Epithelial cell of esophagus (primary cell): Measurements from ENCODE around the gene PARD3B.

ENCODE experiments used
- DNase-seq: peaks from one replicate; pipeline ENCODE4 v3.0.0; 2010; ENCODE audit warnings: low read depth
- H3K4me3 ChIP-seq: 2 replicates; pipeline ENCODE4 v1.5.1; 2011; ENCODE audit warnings: mild to moderate bottlenecking, low read length, control low read depth
- TF ChIP-seq, protein P1 (sequence below): IDR thresholded peaks from 2 replicates; pipeline ENCODE4 v1.5.1; 2011; ENCODE audit warnings: low read depth, mild to moderate bottlenecking, low read length, control low read depth, inconsistent platforms; ENCODE audit not compliant: insufficient read depth; ENCODE audit errors: missing control alignments

Gene PARD3B

DNA sequence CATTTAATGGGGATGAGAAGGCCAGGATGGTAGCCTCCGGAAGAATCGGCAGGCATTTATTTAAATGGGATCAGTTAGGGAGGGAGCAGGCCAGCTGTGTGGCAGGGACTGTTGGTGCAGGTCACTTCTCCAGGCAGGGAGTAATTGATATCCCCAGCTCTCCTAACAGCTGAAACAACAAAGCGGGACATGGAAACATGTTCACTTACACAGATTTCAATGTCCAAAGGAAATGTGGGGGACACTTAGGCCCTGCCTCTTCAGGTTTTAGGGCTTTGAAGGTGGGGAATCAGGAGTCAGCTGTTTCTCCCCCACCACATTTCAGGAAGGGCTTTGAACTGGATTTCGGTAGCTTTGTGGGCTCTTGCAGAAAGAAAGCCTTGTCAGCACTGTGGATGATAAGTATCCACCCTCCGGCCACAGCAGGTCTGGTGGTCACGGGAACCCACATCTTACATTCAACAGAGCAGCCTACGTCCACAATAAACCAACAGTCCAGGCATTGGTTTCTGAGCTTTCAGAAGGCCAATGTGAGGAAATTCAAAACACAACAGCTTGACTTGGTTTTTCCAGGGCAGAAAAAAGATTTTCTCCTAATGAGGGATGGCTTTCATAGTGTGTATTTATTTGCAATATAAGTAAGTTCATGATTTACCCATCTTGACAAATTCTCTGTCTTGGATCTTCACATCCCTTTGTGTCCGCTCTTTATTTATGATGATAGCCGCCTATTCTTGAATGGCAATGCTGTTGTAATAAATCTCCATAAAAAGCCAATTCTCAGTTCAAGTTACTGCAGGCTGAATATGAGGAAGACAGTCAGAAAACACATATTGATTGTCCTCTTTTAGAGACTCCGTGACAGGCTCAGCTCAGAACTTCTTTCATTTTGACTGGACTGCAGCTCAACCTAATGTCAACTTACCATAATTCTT is 1040.4 kb downstream of the PARD3B start:
- H3K4me3 ChIP-seq = no peak overlapping the region
- no peak for DNase-seq
- TF ChIP-seq, protein P1, sequence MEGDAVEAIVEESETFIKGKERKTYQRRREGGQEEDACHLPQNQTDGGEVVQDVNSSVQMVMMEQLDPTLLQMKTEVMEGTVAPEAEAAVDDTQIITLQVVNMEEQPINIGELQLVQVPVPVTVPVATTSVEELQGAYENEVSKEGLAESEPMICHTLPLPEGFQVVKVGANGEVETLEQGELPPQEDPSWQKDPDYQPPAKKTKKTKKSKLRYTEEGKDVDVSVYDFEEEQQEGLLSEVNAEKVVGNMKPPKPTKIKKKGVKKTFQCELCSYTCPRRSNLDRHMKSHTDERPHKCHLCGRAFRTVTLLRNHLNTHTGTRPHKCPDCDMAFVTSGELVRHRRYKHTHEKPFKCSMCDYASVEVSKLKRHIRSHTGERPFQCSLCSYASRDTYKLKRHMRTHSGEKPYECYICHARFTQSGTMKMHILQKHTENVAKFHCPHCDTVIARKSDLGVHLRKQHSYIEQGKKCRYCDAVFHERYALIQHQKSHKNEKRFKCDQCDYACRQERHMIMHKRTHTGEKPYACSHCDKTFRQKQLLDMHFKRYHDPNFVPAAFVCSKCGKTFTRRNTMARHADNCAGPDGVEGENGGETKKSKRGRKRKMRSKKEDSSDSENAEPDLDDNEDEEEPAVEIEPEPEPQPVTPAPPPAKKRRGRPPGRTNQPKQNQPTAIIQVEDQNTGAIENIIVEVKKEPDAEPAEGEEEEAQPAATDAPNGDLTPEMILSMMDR = no peak

DNA sequence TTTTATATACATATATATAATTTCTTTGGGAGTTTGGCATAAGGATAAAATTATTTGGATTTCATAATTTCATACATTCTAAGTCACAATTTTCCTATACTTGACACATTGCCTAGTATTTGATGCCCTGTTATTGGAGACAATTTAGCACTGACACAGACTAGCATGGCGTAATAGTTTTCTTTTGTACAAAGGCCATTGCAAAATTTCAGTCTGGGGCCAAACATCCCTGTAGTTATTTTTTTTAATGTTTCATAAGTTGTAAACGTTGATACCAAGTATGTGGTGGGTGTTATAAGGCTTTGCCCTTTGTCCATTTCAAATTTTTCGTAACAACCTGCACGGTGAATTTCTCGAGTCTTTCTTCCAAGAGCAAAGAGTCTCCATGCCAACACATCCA is 1041.4 kb downstream of the PARD3B start:
- H3K4me3 ChIP-seq = no peak overlapping the region
- TF ChIP-seq, protein P1 = no peak
- DNase-seq = peak; percentile 11

DNA sequence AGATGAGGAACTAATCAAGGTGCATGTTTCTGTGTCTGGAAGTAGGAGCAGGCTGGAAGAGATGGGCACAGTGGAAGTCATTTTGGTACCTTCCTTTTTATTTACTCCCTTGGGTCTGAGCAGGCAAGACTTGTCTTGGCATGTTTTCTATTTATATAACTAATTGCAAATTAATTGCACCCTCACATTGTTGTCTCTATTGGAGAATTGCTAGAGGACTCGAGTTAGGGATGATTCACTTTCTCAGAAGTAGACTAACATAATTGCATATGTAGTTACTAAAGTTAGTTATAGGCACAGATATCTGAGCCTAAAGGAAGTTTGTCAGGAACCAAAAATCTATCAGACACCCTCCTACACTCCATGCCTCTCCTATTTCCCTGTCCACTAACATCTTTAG is 1044.2 kb downstream of the PARD3B start:
- H3K4me3 ChIP-seq = no peak overlapping the region
- peak; percentile 35 for DNase-seq

DNA sequence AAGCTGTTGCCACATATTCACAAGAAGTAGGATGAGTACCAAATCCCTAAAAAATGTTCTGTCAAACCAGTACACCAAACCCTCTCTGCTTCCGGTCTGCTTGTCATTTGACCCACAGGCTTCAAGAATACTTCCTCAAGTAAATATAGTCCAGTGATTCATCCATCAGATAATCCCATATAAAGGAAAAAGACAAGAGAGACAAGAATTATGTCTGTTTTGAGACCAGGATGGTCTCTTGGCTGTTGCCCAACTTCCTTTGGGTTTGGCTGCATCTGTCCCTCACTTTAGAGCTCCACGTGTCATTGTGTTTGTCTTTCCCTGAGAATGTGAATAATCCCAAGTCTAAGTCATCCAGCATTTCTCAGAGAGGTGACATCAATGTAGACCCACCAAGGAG is 1045.5 kb downstream of the PARD3B start:
- DNase-seq = peak; percentile 46
- TF ChIP-seq, protein P1 = no peak
- H3K4me3 ChIP-seq = no peak overlapping the region

More for the DNA sequence above, 1044.2 kb downstream of the PARD3B start:
- TF ChIP-seq, protein P1 = no peak

DNA sequence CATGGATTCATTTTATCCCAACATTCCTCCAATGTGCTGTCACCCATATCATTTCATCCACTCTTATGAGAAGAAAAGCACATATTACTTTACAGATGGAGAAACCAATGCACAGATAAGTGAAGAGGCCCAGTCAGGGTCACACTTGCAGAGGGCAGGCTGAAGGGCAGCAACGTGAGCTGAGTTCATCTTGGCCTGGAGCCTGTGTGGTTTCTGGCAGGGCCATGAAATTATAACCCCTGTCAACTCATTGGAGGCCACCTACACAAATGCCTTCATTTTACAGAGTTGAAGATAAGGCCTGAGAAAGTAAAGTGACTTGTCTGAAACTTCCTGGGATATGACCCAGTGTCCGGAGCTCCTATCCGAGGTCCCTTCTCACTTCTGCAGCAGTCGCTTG is 1048.6 kb downstream of the PARD3B start:
- TF ChIP-seq, protein P1 = no peak
- DNase-seq = no peak
- H3K4me3 ChIP-seq = no peak overlapping the region

DNA sequence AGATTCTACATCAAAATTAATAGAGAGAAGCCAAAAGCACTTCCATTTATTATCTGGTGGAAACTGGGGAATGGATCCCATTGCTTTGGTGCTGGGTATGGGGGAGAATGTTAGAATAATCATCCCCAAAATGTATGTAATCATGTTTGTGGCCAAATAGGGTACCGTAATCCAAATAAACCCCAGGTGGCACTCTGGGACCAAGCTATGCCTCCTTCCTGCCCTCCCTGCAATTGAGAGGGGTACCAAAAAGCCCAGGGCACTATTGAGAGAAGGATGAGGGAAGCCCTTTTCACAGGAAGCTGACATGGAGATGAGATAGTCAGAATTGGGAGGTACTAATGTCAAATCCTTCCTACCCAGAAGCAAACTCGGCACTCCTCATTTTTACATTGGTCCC is 1051.3 kb downstream of the PARD3B start:
- H3K4me3 ChIP-seq = no peak overlapping the region
- no peak for DNase-seq
- TF ChIP-seq, protein P1 = no peak
